Ishikawa (cell line): ENCODE data around the gene BLOC1S4.

Experiments
- CEBPB ChIP-seq: IDR thresholded peaks from 2 replicates; pipeline ENCODE4 v1.6.1; 2012
- CREB1 ChIP-seq: IDR thresholded peaks from 2 replicates; pipeline ENCODE4 v1.6.1; 2012; ENCODE audit warnings: low read depth
- EGR1 ChIP-seq: IDR thresholded peaks from 2 replicates; pipeline ENCODE4 v1.6.1; 2012
- EP300 ChIP-seq: IDR thresholded peaks from 2 replicates; pipeline ENCODE4 v1.6.1; 2012; ENCODE audit warnings: borderline replicate concordance
- FOXM1 ChIP-seq: IDR thresholded peaks from 2 replicates; pipeline ENCODE4 v1.6.1; 2012; ENCODE audit warnings: low read depth, borderline replicate concordance
- MAX ChIP-seq: IDR thresholded peaks from 2 replicates; pipeline ENCODE4 v1.6.1; 2012
- NFIC ChIP-seq: IDR thresholded peaks from 2 replicates; pipeline ENCODE4 v1.6.1; 2012
- RAD21 ChIP-seq: IDR thresholded peaks from 2 replicates; pipeline ENCODE4 v1.6.1; 2012; ENCODE audit warnings: low read depth
- REST ChIP-seq: IDR thresholded peaks from 2 replicates; pipeline ENCODE4 v1.6.1; 2012; ENCODE audit warnings: low read depth, mild to moderate bottlenecking
- TAF1 ChIP-seq: IDR thresholded peaks from 2 replicates; pipeline ENCODE4 v1.6.1; 2012; ENCODE audit warnings: low read depth, mild to moderate bottlenecking
- TCF12 ChIP-seq: IDR thresholded peaks from 2 replicates; pipeline ENCODE4 v1.6.1; 2012; ENCODE audit warnings: low read depth
- YY1 ChIP-seq: IDR thresholded peaks from 2 replicates; pipeline ENCODE4 v1.6.1; 2012; ENCODE audit warnings: low read depth

- no peak for TF ChIP-seq CEBPB
- TF ChIP-seq REST: no peak
- no peak for TF ChIP-seq FOXM1
- TF ChIP-seq YY1: no peak
- TF ChIP-seq MAX: no peak
- no peak for TF ChIP-seq RAD21
- TF ChIP-seq EGR1: no peak
- no peak for TF ChIP-seq TCF12
- TF ChIP-seq CREB1: no peak
- no peak for TF ChIP-seq NFIC
- no peak for TF ChIP-seq EP300
- TF ChIP-seq TAF1: no peak
Observed at GRCh38 chr4:6676722-6677558, 39.0 kb upstream of the BLOC1S4 start.
